GM12874 (cell line): ENCODE data around the gene TMEM59L.

Experiments used
- CTCF ChIP-seq: IDR thresholded peaks from 2 replicates; pipeline ENCODE4 v1.5.1; 2011; ENCODE audit warnings: low read depth, mild to moderate bottlenecking, control low read depth, low read length, moderate library complexity; ENCODE audit not compliant: insufficient read depth

TMEM59L gene

GRCh38 chr19:18663940-18664530 lies 51.4 kb downstream of the TMEM59L start:
- no peak for TF ChIP-seq CTCF

GRCh38 chr19:18665771-18666202 lies 53.1 kb downstream of the TMEM59L start:
- TF ChIP-seq CTCF, result no peak

GRCh38 chr19:18666317-18666716 lies 53.6 kb downstream of the TMEM59L start:
- TF ChIP-seq CTCF, result no peak

- TF ChIP-seq CTCF, result no peak
Measured at GRCh38 chr19:18666784-18667183, 54.1 kb downstream of the TMEM59L start.

- TF ChIP-seq CTCF, result no peak
Measured at GRCh38 chr19:18667531-18668251, 55.0 kb downstream of the TMEM59L start.

- no peak for TF ChIP-seq CTCF
Measured at GRCh38 chr19:18668252-18668631, 55.6 kb downstream of the TMEM59L start.

GRCh38 chr19:18668744-18669523 lies 56.3 kb downstream of the TMEM59L start:
- TF ChIP-seq CTCF, result no peak
